Activated CD4-positive, alpha-beta T cell treated with anti-CD3 and anti-CD28 coated beads, Interleukin-2, amount 50 U/mL, for 48 hours (primary cell): Measurements from ENCODE around the gene PDE6B.
"Not testable (repeated sequence)": the region's sequence is repeated elsewhere in the genome, so short reads cannot be mapped to it uniquely, and the experiment has no call there.

Experiments used
- DNase-seq, 2 experiments: peaks; one replicate each; pipeline ENCODE4 v3.0.0-alpha.2; 2020

The PDE6B gene

DNA sequence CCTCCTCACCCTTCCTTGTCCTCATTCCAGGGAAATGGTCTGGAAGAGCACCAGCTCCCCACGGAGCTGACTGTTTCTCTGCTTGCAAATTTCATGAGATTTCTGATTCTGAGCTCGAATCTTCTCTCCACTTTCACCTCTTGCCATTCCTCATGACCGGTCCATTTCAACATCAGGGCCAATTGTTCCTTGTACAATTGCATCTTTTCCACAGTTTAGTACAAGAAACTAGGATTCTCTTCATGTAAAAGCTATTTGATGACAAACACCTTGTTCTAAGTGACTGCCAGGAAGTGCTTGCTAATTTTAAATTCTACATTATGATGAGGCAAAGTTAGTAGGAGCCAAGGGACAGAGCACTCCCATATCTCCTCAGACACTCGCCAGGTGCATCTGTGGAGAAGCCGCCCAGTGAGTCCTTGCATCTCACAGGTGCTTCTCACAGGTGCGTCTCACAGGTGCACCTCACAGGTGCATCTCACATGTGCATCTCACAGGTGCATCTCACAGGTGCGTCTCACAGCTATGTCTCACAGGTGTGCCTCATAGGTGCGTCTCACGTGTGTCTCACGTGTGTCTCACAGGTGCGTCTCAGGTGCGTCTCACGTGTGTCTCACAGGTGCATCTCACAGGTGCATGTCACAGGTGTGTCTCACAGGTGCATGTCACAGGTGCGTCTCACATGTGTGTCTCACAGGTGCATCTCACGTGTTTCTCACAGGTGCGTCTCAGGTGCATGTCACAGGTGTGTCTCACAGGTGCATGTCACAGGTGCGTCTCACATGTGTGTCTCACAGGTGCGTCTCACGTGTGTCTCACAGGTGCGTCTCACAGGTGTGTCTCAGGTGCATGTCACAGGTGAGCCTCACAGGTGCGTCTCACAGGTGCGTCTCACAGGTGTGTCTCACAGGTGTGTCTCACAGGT, 3.0 kb upstream of the PDE6B start:
- no peak for DNase-seq

DNA sequence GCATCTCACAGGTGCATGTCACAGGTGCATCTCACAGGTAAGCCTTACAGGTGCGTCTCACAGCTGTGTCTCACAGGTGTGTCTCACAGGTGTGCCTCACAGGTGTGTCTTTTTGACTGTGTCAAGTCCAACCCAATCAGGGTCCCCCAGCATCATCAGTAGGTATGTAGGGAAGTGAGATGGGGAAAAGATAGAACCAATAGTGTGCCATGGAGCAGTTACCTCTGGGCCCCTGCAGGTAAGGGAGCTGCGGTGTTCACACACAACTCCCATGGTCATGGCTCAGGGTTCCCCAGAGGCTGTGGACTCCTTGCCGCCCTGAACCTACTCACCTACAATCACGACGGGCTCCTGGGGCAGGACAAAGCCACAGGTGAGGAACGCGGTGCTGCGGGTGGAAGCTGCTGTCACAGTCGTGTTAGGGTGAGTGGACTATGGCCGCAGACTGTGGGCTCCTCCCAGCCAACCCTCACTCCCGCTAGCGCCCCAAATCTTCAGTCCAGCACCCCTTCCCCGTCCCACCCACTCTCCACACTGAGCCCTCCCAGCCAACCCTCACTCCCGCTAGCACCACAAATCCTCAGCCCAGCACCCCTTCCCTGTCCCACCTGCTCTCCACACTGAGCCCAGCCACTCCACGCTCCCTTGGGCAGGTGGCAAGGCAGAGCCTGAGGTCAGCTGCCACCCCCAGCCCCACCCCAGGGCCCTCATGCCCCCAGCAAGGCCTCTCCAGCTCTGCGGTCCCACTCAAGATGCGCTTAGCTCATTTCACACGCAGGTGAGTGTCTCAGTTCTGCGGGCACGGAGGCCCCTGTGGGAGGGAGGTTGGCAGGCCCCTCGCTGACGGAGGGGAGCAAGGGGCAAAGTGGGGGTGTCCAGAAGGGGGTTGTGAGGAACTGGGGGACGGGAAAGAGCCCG, 2.1 kb upstream of the PDE6B start:
- DNase-seq: no peak

DNA sequence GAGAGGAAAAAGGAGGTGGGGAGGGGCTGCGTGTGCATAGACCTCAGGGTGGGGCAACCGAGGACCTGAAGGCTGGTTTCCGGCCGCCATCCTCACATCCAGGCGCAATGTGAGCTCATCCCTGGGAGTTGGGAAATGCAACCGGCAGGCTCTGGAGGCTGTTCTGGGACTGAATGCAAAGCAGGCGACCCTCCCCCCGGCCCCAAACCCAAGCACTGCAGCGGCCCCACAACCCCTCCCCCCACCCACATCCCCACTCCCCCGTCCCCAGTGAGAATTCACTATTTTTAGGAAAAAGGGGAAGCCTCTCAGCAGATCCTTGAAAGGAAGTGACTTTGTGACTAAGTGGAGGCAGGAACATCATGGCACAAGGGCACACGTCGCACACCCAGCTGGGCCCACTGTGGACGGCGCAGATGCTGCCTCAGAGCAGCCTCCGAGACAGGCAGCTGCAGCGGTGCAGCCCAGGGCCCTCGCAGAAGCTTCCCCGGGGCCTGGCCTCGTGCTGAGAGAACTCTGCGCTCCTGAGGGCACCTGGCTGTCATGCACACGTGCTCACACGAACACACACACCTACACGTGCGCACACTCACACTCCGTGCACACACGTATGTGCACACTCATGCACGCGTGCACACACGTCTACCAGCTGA, 1.3 kb upstream of the PDE6B start:
- DNase-seq: no peak

DNA sequence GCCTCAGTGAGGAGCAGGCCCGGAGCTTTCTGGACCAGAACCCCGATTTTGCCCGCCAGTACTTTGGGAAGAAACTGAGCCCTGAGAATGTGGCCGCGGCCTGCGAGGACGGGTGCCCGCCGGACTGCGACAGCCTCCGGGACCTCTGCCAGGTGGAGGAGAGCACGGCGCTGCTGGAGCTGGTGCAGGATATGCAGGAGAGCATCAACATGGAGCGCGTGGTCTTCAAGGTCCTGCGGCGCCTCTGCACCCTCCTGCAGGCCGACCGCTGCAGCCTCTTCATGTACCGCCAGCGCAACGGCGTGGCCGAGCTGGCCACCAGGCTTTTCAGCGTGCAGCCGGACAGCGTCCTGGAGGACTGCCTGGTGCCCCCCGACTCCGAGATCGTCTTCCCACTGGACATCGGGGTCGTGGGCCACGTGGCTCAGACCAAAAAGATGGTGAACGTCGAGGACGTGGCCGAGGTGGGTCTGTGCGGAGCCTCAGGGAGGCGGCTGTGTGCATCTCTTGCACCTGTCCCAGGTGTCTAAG, 323 bp downstream of the PDE6B start:
- no peak for DNase-seq

DNA sequence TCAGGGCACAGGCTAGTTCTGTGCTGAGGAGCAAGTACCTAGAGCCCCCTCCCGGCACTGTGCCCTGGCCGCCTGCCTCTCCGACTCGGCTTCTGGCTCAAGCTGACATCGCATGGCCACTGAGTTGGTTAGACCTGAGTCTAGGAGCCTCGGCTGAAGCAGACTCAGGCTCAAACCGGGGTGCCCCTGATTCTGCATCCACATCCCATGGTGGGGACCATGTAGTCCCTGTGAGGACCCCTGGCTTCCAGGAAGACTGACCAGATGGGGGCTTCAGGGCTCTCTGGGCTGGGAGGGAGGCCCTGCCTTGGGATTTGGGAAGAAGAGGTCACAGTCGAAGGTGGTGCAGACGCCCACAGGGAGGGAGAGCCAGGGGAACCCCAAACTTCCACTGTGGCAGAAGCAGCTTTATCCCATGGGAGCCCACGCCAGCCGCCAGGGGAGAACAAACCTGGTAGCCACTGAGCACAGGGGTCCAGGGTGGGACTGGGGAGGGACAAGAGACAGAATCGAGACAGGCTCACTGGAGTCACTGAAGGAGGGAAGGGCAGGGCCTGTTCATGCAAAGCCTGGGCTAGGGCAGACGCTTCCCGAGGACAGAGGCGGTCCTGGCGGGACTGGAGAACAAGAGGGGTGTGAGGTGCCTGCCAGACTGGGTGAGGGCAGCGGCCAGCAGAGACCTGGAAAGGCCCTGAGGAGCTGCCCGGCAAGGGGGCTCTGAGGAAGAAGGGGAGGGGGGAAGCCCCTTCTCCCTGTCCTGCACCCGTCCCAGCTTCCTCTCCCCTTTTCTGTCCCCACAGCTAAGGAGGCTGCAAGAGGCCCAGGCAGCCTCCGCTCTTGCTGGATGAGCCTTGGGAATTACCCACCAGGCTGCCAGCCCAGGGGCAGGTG, 1.1 kb downstream of the PDE6B start:
- DNase-seq: no peak

DNA sequence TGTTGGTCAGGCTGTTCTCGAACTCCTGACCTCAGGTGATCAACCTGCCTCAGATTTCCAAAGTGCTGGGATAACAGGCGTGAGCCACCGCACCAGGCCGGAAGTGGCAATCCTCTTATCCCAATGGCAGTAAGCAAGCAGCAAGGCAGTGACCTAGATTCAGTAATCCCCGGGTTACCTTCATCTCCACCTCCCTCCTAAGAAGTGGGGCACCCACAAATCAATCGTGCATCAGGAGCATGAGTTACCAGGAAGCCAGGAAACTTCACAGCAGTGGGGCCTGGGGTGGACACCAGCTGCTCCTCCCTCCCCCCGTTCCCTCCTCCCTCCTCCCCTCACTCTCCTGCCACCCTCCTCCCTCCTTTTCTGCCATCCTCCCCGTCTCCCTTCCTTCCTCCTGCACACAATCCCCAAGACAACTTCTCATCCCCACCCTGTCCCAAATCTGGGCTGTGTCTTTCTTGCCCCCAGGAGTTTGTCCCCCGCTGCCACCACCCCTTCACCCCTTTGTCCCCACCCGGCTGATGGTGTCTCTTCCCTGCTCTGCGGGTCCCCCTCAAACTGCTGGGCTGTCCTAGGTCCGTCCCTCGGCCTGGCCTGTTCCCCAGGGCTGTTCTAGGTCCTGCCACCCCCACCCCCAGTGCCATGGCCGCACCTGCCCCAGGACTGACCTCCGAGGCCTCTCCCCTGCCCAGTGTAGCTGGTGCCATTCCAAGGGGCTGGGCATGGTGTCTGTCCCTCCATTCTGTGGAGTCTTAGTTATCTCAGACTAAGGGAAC, 2.2 kb downstream of the PDE6B start:
- DNase-seq: no peak

DNA sequence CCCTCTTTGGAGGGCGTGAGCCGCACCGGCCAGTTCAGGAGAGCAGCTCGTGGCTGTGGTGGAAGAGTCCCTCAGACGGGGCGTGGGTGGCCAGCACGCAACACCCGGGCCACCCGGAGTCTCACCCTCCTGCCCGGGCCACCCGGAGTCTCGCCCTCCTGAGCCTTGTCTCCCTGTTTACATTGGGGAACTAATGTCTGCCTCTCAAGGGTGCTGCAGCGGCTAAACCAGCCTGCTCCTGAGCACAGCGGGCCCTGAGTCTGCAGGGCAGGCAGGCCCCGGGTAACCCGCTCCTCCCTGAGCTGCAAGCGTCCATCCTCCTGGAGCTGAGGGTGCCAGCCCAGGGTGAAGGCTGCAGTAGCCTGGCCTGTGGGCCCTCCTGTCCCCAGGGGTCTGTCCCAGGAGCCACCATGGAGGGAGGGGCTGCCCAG, 3.0 kb downstream of the PDE6B start:
- no peak for DNase-seq

DNA sequence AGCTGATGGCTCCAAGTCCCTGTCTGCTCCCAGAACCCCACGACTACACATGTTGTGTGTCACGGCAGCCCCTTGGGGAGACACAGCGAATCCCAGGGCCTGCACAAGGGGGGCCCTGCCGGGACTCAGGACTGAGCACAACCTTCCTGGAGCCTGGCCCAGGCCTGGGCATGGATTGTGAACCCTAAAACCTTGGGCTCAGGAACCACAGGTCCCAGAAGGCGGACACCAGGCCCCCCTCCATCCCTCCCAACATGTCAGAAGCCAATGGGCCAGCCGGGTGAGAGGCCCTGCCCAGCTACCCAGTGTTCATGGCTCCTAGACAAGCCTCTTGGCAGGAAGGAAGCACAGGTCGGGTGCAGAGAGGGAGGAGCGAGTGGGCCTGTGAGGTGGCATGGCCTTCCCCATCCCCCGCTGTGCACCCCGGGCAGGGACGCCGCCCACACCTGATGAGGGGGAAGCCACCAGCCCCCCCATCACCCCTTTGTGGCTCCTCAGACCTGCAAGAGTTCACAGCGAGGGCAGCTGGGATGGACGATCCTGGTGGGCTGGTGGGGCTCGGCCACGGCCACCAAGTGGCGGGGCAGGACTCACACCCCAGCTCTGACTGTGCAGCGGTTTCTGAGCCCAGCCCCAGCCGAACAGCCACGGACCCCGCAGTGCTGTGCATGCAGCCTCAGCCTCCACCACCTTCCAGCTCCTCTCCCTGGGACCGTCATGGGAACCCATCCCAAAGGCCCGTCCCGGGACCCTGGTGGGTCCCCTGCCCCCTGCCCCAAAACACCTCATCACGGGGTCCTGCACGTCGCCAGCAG, 3.7 kb downstream of the PDE6B start:
- DNase-seq: no peak

DNA sequence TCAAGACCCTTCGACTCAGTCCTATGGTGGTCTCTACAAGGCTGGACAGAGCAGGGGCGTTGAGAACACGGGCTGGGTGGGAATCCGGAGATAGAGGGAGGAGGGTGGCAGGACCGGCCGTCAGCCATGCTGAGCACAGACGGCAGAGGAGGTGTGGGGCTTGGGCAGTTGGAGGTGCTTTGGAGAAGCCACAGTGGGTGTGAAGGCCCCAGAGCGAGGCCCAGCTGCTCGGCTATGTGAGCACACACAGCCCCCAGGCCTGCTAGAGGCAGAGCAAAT, 4.2 kb downstream of the PDE6B start:
- DNase-seq: no peak

DNA sequence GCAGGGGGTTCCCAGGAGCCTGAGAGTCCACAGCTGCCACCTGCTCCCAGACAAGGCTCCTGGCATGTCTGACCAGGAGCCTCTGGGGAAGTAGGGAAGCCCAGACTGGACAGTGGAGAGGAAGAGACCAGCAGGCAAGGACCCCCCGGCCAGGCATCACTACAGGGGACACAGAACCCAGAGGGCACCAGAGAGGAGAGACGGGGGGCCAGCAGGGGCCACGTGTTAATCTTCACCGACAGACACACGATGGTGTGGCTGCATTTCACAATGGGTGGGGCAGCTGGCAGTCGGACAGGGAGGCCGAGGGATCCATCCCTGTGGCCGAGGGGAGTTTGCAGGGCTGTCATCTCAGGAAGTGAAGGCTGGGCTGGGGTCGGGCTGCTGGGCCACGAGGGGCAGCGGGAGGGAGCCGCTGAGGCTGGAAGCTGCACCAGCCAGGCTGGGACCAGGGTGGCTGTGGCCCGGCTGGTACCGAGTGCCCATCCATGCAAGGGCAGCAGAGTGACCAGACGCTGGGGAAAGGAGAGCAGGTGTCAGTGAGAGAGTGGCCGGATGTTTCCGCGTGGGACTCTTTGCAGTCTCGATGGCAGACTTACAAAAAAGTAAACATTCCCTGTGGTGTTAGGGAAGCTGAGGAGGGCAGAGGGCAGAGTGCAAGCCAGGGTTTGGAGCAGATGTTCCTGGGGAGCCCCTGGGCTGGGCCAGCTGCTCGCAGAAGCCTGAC, 4.7 kb downstream of the PDE6B start:
- DNase-seq: no peak

DNA sequence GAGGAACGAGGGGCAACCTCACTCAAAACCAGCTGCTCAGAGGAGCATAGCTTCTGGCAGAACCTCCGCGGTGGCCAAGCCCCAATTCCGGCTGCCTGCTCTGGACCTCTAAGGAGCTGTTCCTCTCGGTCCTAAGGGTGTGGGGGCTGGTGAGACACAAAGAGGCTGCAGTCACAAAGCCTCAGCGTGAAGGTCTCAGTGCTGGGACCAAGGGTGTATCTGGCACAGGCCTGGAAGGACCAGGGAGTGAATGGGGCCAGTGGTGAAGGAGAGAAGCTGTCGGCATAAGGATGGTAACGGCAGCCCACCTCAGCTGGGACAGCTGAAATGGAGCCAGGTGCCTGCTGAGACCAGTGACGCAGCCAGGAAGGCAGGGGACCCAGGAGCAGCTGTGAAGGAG, 5.3 kb downstream of the PDE6B start:
- no peak for DNase-seq

DNA sequence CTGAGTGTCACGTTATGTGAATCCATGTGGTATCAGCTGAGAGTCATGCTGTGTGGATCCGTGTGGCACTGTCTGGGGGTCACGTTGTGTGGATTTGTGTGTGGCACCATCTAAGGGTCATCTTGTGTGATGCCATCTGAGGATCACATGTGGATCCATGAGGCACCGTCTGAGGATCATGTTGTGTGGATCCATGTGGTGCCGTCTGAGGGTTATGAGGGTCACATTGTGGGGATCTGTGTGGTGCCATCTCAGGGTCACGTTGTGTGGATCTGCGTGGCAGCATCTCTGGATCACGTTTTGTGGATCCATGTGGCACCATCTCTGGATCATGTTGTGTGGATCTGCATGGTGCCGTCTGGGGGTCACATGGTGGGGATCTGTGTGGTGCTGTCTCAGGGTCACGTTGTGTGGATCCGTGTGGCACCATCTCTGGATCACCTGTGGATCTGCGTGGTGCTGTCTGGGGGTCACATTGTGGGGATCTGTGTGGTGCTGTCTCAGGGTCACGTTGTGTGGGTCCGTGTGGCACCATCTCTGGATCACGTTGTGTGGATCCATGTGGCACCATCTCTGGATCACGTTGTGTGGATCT, 6.9 kb downstream of the PDE6B start:
- DNase-seq: no peak

DNA sequence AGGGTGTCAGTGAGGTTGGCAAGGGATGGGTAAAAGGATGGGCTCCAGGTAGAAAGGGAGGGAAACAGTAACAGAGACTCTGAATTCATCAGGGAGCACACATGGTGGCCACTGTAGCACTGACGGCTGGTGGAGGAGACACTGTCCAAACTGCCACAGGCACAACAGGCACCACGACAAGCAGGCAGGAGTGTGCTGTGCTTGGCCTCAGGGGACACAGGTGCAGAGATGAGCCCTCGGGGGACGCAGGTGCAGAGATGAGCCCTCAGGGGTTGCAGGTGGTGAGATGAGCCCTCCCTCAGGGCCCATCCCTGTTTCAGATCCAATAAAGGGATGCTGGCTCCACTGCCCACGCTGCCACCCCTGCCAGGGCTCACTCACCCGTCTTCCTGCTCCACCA, 7.6 kb downstream of the PDE6B start:
- no peak for DNase-seq

DNA sequence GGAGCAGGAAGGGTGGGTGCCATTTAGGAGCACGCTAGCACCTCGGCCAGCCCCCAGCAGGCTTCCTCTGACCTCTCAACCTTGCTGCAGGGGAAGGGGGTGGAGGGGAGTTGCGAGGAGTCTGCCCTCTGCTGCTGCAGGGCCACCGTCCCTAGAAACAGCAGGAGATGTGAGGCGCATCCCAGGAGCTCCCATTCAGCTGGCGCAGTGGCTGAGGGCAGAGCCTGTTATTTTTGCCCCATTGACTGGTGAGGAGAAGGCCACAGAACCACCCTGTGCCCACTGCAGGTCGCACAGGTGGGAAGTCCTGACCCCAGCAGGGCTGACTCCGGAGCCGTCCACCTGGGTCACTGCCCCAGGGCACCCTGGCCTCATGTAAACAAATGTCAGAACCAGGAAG, 8.0 kb downstream of the PDE6B start:
- no peak for DNase-seq

DNA sequence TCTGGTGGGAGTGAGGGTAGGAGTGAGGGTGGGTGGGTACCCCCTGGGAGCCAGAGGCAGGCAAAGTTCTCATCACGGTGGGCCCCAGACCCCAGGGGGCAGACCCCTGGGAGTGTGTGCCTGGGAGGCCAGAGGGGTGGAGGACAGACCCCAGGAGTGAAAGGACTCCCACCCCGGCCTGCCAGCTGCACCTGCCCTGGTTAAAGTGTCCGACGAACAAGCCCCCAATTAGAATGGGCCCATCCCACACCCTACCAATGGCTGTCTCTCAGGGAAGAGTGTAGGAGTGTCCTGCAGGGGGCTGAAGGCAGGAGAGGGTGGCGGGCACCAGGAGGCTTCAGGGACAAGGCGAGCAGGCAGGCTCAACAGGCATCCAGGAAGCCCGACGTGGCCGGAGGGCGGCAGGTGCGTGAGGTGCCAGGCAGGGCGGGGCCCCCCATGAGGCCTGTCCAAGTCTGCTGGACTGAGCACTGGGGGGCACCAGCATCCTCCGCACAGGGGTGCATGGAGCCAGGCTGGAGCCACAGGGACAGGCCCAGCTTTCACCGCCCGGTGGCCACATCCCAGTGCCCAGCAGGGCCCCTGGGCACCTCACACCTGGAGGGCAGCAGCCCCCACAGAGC, 8.7 kb downstream of the PDE6B start:
- DNase-seq: no peak

DNA sequence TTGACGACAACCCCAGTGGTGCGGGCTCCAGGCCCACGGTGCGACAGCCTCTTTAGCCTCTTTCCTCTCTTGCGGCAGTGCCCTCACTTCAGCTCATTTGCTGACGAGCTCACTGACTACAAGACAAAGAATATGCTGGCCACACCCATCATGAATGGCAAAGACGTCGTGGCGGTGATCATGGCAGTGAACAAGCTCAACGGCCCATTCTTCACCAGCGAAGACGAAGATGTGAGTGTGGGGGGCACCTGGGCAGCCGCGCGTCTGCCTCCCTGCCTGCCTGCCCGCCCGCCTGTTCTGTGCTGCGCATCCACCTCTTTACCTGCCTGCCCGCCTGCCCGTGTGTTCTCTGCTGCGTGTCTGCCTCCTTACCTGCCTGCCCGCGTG, 9.2 kb downstream of the PDE6B start:
- no peak for DNase-seq

DNA sequence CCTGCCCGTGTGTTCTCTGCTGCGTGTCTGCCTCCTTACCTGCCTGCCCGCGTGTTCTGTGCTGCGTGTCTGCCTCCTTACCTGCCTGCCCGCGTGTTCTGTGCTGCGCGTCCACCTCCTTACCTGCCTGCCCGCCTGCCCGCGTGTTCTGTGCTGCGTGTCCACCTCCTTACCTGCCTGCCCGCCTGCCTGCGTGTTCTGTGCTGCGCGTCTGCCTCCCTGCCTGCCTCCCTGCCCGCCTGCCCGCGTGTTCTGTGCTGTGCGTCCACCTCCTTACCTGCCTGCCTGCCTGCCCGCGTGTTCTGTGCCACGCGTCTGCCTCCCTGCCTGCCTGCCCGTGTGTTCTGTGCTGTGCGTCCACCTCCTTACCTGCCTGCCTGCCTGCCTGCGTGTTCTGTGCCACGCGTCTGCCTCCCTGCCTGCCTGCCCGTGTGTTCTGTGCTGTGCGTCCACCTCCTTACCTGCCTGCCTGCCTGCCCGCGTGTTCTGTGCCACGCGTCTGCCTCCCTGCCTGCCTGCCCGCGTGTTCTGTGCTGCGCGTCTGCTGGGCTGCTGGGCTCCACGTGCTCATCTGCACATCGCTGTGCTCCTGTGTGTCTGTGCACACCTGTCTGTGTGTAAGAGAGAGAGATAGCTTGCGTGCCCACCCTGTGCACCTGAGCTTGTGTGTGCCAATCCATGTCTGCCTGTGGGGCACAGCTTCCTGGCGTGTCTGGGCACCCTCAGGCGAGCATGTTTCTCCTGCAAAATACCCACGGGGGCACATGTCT, 9.9 kb downstream of the PDE6B start:
- not testable (repeated sequence) for DNase-seq
